ENCODE measurements around the gene EFCAB6. TPM values are rescaled to one million over a fixed set of nuclear protein-coding genes. Genes with fewer than 3 reads are reported as not detected.

EFCAB6 gene
- total RNA-seq, 4 donors from 2014 or later, result 2.0 to 8.4 (median 5.7) TPM

- Histone ChIP-seq H3K9me3 (no peaks in the 10 kb centered on the region), H3K4me3 (no peak overlapping the region), H3K27me3 (no peaks in the 10 kb centered on the region), H3K27ac (no peak overlapping the region), H3K4me1 (peaks cover 0 to 8% of the 10 kb centered on the region in 2 donors), H3K36me3 (no peaks in the 10 kb centered on the region)
- DNase-seq, result peak in 1 of 2 donors; percentile 40
- no peak for TF ChIP-seq CTCF (IDR thresholded peaks at IDR 0.05)
- no peak for TF ChIP-seq POLR2A (IDR thresholded peaks at IDR 0.05)
- intact Hi-C loops (cut with DNase I; ENCODE audit: low total_unique reads), result no loop called here
Observed at GRCh38 chr22:43829904-43830851, 18.1 kb upstream of the EFCAB6 start.

GRCh38 chr22:43828998-43829782 is 17.1 kb upstream of the EFCAB6 start:
- intact Hi-C loops (cut with DNase I; ENCODE audit: low total_unique reads), result no loop called here
- no peaks in the 10 kb centered on the region for H3K27me3 ChIP-seq
- no peak overlapping the region for H3K4me3 ChIP-seq
- DNase-seq, result peak in 1 of 2 donors; percentile 43
- H3K27ac ChIP-seq, result no peak overlapping the region
- H3K9me3 ChIP-seq, result no peaks in the 10 kb centered on the region
- H3K36me3 ChIP-seq, result no peaks in the 10 kb centered on the region
- TF ChIP-seq CTCF (IDR thresholded peaks at IDR 0.05) (no peak), POLR2A (IDR thresholded peaks at IDR 0.05) (no peak)
- H3K4me1 ChIP-seq, result peaks cover 0 to 8% of the 10 kb centered on the region in 2 donors

GRCh38 chr22:43828725-43828997 is 16.6 kb upstream of the EFCAB6 start:
- Histone ChIP-seq H3K4me3 (no peak overlapping the region), H3K27ac (no peak overlapping the region)
- intact Hi-C loops (cut with DNase I; ENCODE audit: low total_unique reads), result no loop called here

GRCh38 chr22:43827926-43828724 is 16.0 kb upstream of the EFCAB6 start:
- H3K4me1 ChIP-seq, result peaks cover 0 to 8% of the 10 kb centered on the region in 2 donors
- no peaks in the 10 kb centered on the region for H3K9me3 ChIP-seq
- no peak overlapping the region for H3K27ac ChIP-seq
- no peak for DNase-seq
- no peaks in the 10 kb centered on the region for H3K36me3 ChIP-seq
- H3K27me3 ChIP-seq, result no peaks in the 10 kb centered on the region
- intact Hi-C loops (cut with DNase I; ENCODE audit: low total_unique reads), result no loop called here
- no peak for TF ChIP-seq CTCF (IDR thresholded peaks at IDR 0.05)
- TF ChIP-seq POLR2A (IDR thresholded peaks at IDR 0.05), result no peak
- no peak overlapping the region for H3K4me3 ChIP-seq

More at GRCh38 chr22:43828725-43828997, 16.6 kb upstream of the EFCAB6 start:
- H3K27me3 ChIP-seq, result no peaks in the 10 kb centered on the region
- H3K36me3 ChIP-seq, result no peaks in the 10 kb centered on the region
- TF ChIP-seq CTCF (IDR thresholded peaks at IDR 0.05) (no peak), POLR2A (IDR thresholded peaks at IDR 0.05) (no peak)
- H3K9me3 ChIP-seq, result no peaks in the 10 kb centered on the region
- H3K4me1 ChIP-seq, result peaks cover 0 to 8% of the 10 kb centered on the region in 2 donors
- no peak for DNase-seq
